H1 (cell line): ENCODE measurements around the gene ARHGAP10. TPM values are rescaled to one million over a fixed set of nuclear protein-coding genes. Genes with fewer than 3 reads are reported as not detected.

Experiments
- ASH2L ChIP-seq: fragments of 200-600, 300-600 bp; sonication (generic); IDR thresholded peaks from one replicate; pipeline ENCODE4 v1.7.1; 2017; ENCODE audit warnings: low read length
- CHD7 ChIP-seq: fragments of 300-600 bp; sonication (generic); IDR thresholded peaks from 2 replicates; pipeline ENCODE4 v1.7.1; 2012; ENCODE audit warnings: low read length, moderate library complexity, mild to moderate bottlenecking, inconsistent platforms; ENCODE audit not compliant: insufficient replicate concordance
- CREB1 ChIP-seq: IDR thresholded peaks from 2 replicates; pipeline ENCODE4 v1.6.1; 2012; ENCODE audit warnings: inconsistent platforms
- CTBP2 ChIP-seq: IDR thresholded peaks from 2 replicates; pipeline ENCODE4 v1.7.0; 2011; ENCODE audit warnings: borderline replicate concordance, mild to moderate bottlenecking, moderate library complexity, mixed read lengths, low read length; ENCODE audit not compliant: insufficient read depth, insufficient read length
- GABPA ChIP-seq: IDR thresholded peaks from 2 replicates; pipeline ENCODE4 v1.6.1; 2011; ENCODE audit warnings: mild to moderate bottlenecking, low read length, moderate library complexity, borderline replicate concordance; ENCODE audit not compliant: insufficient read depth
- KDM5A ChIP-seq: fragments of 200-600 bp; IDR thresholded peaks from 2 replicates; pipeline ENCODE4 v1.7.1; 2012; ENCODE audit warnings: mild to moderate bottlenecking, low read length, inconsistent platforms, mixed read lengths
- POLR2A ChIP-seq, 2 experiments: IDR thresholded peaks; 1 replicate in 1 of 2; 2 replicates in 1 of 2; pipeline ENCODE4 v1.6.1; 2011; ENCODE audit warnings: low read depth in 2 of 2, low read length in 2 of 2, mild to moderate bottlenecking in 2 of 2; ENCODE audit errors: control extremely low read depth in 1 of 2
- TEAD4 ChIP-seq: IDR thresholded peaks from 2 replicates; pipeline ENCODE4 v1.6.1; 2012; ENCODE audit warnings: low read depth, low read length, inconsistent platforms, mixed read lengths
- YY1 ChIP-seq: IDR thresholded peaks from 2 replicates; pipeline ENCODE4 v1.6.1; 2011; ENCODE audit warnings: low read depth, mild to moderate bottlenecking, low read length
- ZNF274 ChIP-seq: IDR thresholded peaks from 2 replicates; pipeline ENCODE4 v1.7.0; 2012; ENCODE audit warnings: low read length, borderline replicate concordance; ENCODE audit errors: extremely low read depth
- polyA plus RNA-seq, 7 experiments: library from polyadenylated mRNA; depleted of rRNA in 3 of 7; stranded (reverse) in 5 of 7; unstranded in 2 of 7; fragments of >200 nt in 5 of 7; fragments of 200-250 nt in 2 of 7; gene quantifications; 1 replicate in 5 of 7; 2 replicates in 1 of 7; 4 replicates in 1 of 7; pipeline versions ENCODE4 v1.2.1 to v1.2.3, GENCODE V29; 2011 to 2013; ENCODE audit warnings: missing spikeins in 2 of 7, mixed read lengths in 2 of 7
- total RNA-seq: library from RNA; stranded (reverse); fragmentation: NEBNext Ultra II Directional; extraction: Animal tissue kit (Norgen Biotek cat#: 25700); gene quantifications from 2 replicates; pipeline ENCODE4 v1.2.1, GENCODE V29; 2021

The ARHGAP10 gene
- total and polyA plus RNA-seq, 2 of the 8 experiments (the other 6 are each of a cell fraction or from before 2014, with no cell fraction given): 3.7 to 6.1 TPM

DNA sequence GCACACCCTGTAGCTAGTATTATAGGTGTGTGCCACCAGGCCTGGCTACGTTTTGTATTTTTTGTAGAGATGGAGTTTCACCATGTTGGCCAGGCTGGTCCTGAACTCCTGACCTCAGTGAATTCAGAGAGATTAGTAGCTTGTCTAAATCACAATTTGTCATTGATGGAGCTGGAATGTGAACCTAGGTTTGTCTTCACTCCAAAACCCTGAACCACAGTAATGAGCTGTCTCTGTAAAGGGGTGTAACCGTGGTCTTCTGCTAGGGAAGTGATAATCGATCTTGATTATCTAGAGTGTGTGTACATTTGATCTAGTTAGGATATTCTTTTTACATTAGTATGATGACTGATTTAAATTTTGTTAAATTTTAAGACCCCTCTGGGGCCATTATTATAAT, 8.3 kb downstream of the ARHGAP10 start (continued):
- TF ChIP-seq CHD7 (no peak), CTBP2 (no peak), GABPA (no peak), POLR2A (IDR thresholded peaks at IDR 0.05; ENCODE audit: control extremely low read depth in 1 of 2, low read depth in 2 of 2, low read length in 2 of 2) (no peak), TEAD4 (no peak), ZNF274 (no peak), YY1 (no peak), CREB1 (no peak), KDM5A (no peak), ASH2L (no peak)
